Measurements from ENCODE around the gene RAB18.
"Not testable (repeated sequence)": the region's sequence is repeated elsewhere in the genome, so short reads cannot be mapped to it uniquely, and the experiment has no call there.

The RAB18 gene

DNA sequence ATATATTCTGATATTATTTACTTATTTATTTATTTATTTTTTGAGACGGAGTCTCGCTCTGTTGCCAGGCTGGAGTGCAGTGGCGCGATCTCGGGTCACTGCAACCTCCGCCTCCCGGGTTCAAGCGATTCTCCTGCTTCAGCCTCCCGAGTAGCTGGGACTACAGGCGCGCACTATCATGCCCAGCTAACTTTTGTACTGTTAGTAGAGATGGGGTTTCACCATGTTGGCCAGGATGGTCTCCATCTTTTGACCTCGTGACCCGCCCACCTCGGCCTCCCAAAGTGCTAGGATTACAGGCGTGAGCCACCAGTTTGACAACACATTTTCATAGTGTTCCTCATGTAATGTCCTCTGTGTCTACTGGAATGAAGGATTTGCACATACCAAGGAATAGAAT lies 1.4 kb downstream of the RAB18 start:
- DNase-seq = not testable (repeated sequence)

DNA sequence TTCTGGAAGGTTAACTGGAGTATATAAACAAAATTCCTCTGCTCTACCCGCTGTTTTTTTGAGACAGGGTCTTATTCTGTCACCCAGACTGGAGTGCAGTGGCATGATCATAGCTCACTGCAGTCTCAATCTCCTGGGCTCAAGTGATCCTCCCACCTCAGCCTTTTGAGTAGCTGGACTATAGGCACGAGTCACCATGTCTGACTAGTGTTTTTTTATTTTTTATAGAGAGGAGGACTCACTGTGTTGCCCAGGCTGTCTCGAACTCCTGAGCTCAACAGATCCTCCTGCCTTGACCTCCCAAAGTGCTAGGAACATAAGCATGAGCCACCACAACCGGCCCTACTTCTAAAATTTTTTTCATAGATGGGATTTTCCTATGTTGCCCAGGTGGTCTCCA lies 2.2 kb downstream of the RAB18 start:
- no peak for DNase-seq

DNA sequence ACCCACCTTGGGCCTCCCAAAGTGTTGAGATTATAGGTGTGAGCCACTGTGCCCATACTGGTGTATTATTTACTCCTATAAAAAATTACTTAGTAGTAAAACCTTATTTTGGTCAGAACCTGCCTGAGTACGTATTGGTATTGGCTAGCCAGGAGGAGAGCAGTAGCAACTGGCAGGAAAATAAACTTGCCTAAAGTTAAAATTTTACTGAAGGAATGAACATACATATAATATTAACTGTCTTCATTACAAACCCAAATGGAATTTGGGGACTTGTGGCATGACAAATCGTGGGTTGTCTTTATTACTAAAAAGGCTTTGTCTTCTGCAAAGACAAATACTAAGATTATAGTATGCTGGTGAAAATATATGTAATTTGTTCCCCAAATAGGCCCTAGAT lies 8.4 kb downstream of the RAB18 start:
- DNase-seq = no peak

DNA sequence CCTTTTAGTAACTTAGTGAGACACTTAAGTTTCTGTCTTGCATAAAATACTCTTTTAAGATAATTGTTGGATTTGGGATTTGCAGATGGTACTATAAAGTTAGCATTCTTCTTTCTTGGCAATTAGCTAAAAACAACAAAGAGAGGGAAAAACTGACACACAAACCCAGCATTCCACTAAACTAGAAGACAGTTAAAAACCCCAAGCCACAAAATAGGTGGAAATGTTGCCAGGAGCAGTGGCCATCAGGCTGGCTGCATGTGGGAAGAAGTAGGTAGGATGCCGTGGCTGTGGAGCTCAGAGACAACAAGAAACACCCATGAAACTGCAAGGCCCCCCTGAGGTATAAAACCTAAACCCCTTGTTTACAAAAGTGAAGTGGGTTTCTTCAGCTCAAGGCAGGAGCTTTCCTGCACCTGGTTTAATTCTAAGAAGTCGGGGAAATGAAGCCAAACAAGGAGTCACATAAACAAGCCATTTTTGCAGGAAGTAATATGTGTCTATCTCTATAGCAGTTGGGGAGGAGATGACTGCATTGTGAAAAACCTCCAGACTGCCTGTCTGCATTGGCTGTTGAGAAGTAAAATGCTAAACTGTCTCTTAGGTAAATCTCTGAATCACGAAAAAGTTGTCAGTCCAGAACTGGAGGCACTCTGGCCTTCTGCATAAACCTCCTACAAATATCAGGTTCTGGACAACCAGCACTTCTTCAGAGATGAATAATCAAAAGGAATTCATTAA lies 9.5 kb downstream of the RAB18 start:
- DNase-seq = no peak

DNA sequence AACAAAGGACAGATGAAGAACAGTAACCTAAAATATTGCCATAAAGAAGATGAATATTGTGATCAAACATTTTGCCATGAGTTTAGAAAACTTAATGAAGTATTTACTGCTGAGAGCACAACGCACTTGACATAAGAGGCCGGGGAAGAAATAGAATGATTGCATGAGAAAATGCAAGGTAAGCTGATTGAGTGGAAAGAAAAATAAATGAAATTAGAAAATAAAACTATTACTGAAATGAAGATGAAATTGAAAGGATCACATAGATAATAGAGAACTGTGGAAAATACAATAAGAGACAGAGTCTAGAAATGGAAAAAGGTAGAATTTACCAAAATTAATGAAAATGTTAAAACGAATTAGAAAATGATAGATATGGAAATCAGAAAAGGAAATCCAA lies 10.1 kb downstream of the RAB18 start:
- DNase-seq = no peak

DNA sequence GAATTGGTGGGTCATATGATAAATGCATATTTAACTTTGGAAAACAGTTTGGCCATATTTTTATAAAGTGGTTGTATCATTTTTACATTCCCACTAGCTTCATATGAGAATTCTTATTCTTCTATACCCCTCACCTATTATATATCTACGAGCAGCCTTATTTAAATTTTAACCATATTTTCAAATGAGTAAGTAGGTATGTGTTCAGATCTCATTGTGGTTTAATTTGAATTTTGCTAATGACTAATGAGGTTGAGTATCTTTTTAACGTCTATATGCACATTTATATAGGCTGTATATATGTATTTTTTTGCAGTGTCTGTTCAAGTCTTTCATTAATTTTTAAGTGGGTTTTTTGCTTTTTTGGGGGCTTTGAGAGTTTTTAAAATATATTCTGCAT lies 14.2 kb downstream of the RAB18 start:
- DNase-seq = no peak

DNA sequence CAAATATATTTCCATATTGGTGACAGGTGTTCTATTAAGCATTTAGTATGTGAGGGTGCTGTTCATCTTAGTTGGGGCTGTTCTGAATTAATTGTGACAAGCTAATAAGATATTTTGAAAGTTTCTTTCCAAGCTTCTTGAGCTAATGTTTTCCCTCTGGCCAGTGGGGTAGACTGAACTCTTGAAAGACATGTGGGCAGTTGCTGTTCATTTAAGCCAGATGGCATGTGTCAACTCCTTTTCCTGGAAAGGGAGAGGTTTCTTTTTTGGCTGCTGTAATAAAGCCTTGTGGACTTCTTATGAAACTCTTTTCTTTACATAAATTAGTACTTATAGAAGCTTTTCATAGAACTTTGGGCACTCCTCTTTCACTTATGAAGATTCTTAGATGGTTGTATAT lies 21.7 kb downstream of the RAB18 start:
- peak; percentile 59 for DNase-seq

DNA sequence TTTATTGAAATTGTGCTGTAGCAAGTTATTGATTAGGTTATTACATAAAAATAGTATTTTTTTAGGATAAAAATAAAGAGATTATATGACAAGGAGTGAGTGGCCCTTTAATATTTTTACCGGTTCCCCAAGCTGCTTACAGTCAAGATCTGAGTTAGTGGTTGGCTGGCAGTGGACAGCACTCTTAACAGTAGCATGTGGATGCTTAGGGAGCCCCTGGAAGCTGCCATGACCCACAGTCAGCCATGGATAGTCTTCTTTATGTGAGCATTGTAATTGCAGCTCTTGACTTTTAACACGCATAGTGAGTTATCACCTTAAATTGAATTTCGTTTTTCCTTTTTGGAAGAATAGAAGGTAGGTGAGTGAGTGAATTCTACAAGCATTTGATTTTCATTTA lies 22.1 kb downstream of the RAB18 start:
- DNase-seq = no peak

DNA sequence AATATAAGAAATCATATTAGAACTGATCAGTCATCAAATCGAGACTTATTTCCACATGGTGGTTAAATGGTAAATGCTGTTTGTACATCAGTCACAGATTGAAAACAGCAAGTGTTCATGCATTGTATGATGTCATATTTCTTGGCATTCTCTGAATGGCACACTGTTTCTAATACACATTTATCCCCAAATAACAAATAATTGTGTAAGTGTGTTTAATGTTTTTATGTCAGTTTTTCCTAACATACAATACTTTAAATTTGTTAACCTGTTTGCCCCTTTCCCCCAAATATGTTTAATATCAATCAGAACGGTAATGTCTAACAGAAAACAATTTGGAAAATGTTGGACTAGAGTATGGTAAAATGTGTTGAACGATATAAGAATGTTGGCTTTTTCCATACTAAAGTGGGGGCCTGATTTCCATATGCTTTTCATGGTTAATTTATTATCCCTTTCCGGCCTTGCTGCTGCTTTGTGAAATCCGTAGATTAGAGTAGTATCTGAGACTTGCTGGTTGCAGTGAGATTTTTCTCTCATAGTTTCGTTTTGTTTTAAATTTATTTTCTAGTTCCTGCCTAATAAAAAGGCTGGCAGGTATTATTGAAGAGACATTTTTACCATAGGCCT lies 23.7 kb downstream of the RAB18 start:
- DNase-seq = no peak

DNA sequence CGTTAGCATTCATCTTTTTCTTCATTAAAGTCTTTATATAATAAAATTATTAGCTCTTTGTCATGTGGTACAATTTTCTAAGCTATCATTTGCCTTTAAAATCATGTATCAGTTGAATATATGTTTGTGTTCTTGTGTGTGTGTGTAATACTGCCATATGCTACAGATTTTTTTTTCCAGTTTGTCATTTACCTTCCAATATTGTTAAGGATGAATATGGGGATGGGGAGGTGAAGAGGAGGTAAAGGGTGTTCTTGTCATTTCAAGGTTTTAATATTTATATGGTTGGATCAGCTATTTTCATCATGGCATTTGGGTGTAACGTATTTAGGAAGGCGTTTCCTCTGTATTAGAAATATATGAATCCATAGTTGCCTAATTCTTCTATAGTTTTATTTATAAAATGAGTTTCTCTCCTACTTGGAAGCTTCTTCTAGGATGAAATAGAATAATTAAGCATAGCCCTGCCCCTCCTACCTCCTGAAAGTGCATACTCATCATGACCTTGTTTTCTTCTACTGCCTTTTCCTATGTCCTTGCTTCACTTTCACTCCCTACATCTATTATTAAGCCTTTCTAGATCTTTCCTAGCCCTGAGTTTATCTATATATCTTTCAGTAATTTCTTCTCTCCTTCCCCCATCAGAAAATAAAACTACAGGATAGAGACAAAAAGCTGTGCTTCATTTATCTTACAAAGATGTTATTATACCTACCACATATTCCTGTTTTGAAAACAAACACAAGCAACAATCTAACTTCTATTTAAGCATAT lies 25.1 kb downstream of the RAB18 start:
- DNase-seq = peak; percentile 59

DNA sequence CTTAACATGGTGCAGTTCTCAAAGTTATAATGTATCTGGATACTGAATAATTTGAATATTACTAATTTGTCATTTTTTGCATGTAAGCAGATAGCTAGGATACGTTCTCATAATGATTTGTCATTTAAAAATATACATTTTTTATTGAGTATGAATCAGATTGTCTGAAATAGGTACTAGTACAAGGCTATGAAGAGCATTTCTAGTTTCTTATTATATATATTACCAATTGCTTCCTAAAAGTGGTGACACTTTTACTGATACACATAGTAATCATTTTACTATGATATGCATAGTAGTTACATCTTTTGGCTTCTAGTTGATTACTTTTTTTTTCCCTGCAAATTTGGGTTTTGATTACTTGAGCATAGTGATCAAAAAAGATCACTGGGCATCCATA lies 26.4 kb downstream of the RAB18 start:
- DNase-seq = no peak

DNA sequence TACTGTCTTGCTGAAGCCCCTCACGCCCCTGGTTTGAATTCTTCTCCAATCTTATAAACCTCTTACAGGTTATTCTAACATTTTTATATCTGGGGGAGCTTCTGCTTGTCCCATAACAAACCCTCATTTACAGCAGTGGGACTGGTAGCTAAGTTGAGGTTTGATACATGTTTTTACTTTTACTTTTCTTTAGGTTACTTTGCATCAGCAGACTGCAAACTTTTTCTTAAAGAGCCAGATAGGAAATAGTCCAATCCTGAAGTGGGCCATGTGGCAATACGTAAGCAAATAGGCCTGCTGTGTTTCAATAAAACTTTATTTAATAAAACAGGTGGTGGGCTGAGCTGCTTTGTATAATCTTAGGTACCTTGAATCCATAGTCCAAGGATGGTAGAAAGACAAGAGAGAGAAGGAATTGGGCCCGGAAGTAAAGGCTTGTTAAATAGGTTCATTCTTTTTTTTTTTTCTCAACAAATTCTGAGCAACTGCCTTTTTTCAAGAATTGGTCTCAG lies 27.3 kb downstream of the RAB18 start:
- no peak for DNase-seq

DNA sequence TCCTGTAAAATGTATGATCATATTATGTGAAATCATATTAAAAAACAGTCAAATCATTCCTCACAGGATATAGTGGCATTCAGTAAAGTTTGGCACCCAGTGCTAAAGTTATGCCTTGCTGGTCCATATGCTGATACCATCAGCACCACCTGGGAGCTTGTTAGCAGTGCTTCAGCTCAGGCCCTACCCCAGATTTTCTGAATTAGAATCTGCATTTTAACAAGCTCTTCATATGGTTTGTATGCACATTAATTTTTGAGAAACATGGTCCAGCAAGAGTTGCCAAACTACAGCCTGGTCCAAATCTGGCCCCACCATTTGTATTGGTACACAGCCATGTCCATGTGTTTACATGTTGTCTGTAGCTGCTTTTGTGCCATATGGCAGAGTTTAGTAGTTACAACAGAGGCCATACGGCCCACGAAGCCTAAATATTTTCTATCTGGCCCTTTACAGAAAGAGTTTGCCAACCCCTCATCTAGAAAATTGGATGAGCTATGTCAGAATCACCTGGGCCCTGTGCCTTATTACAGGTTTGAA lies 30.1 kb downstream of the RAB18 start:
- no peak for DNase-seq

DNA sequence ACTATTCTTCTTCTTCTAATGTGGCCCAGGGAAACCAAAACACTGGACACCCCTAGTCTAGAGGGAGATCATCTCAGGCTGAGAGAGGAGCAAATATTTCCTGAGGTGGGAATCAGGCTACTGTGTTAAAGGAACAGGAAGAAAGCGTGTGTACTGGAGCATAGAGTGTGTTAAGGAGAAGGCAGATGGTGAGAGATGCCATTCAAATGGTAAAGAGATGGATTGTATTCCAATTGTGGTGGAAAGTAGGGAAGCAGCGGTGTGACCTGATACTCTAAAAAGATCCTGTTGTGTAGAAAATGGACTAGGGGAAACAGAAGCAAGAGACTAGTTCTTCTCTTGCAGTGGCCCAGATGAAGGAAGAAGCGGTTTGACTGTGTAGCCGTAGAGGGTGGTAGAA lies 31.2 kb downstream of the RAB18 start:
- no peak for DNase-seq

DNA sequence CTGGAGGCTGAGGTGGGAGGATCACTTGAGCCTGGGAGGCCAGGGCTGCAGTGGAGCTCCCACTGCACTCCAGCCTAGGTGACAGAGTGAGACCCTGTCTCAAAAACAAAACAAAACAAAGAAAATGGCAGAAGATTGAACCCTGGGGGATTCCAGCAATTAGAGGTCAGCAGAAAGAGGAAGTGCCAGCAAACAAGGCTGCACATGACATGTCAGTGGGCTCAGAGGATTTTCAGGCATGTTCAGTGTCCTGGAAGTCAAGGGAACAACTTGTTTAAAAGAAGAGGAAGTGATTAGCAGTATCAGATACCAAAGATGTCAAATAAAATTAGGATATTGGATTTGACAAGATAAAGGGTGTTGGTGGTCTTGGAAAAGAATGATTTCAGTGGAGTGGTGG lies 32.3 kb downstream of the RAB18 start:
- DNase-seq = peak; percentile 59

DNA sequence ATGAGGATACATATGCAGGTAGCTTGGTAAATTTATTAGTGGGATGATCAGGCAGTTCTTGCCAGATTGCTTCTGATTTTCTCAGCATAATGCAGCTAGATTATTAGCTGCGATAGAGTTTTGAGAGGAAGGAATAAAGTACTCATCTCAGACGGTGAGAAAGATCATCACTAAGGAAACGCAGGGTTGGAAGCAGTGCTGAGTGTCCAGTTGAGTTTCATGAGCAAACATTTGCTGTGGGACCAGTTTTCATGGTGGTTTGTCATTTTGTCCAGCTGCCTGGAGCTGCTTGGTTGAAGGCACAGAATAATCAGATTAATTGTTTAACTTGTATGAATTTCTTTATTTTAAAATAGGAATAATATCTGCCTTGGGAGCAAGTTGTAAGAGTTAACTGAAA lies 33.1 kb downstream of the RAB18 start:
- no peak for DNase-seq

DNA sequence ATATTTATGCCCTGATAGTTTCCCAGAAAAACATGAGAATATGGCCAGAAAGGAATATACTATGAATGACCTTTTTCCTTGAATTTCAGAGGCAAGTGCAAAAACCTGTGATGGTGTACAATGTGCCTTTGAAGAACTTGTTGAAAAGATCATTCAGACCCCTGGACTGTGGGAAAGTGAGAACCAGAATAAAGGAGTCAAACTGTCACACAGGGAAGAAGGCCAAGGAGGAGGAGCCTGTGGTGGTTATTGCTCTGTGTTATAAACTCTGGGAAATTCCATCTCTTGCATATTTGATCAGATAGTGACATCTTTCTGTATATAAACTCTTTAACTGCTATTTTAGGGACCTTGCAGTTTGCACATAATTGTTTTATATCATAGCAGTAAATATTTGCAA lies 33.7 kb downstream of the RAB18 start:
- no peak for DNase-seq

DNA sequence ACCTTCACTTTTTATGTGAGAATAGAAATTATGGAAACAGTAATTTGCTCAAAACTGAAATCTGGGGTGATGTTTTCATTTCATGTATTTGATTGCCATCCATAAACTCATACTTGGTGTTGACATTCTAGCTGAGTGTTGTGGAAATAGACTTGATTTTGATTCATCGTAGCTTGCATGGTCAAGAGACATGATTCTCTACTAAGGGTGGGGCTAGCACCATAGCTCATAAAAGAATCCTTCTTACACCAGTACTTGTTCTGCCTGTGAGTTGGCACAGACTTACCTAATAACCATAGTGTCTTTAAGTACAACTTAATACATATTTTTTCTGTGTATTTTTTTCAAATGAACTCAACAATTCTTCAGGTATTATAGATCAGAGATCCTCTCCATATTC lies 36.6 kb downstream of the RAB18 start:
- DNase-seq = no peak

DNA sequence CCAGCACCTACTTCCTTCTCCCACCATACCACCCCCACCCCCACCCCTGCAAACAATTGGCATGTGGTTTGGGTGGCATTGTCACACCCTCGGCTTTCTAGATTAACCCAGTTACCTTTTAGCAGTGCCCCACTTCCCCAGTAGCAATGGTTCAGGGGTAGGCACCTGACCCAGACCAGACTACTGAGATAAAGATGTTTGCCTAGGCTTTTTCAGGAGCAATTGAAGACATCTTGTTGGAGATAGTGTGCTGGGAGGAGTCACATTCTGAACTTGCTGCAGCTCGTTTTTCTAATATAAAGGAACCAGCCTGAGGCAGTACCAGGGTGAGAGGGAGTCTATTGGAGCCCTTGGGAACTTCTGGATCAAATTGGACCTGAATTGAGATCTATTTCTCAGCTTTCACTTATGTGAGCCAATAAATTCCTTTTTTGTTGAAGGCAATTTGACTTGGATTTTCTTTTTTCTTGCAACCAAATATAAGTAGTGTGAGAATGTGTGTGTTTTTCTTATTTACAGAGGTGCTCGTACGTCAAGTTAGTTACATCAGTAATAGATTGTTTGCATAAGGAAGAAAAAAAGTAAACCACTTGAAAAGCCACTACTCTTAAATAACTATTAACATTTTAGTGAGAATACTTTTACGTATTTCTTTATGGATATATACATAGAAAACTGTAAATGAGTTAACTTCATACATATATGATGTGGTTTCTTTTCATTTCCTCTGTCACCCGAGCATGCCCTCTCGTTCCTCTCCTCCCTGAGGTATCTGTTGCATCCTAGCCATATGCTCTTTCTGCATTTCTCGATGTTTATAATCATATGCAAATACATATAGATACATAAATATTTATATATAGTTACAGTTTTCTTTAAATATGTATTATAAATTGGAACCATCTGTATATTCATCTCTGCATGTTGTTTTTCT lies 38.0 kb downstream of the RAB18 start:
- DNase-seq = peak; percentile 59

DNA sequence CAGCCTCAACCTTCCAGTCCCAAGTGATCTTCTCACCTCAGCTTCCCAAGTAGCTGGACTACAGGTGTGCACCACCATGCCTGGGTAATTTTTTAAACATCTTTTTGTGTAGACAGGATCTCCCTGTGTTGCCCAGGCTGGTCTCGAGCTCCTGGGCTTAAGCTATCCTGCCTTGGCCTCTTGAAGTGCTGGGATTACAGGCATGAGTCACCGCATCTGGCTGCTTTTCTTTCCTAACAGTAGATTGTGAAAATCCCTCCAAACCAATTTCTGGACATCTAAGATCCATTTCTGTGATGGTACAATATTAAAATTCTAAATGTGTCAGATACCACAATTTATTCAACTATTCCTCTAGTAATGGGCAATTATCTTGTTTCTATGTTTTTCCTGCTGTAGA lies 38.7 kb downstream of the RAB18 start:
- no peak for DNase-seq

DNA sequence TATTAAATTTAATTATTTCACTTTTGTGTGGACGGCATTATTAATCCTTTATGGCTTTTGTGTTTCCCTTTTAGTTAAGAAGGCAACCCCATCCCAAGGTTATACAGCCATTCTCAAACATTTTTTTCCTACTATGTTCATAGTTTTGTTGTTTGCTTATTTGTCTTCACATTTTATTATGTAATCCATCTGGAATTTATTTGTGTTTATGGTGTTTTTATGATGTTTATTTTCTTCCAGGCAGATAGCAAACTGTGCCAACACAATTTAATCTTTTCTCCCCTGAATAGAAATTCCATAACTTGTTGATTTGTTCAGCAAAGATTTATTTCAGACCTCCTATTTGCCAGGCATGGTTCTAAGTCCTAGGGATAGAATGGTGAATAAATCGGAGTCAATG lies 42.9 kb downstream of the RAB18 start:
- no peak for DNase-seq

DNA sequence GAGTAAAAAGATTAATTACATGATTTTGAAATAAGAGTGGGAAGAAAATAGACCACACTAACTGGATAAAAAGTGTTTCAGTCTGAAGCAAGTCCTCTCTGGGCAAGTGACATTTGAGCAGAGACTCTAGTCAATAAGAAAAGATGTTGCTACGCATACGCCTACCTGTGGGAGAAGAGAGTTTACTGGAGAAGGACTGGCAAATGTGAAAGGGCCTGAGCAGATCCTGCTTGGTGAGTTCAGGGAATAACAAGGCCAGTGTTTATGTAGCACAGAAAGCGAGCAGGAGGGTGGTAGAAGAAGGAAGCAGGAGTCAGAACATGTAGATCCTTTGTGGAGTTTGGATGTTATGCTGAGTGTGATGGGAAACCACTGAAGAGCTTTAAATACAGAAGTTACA lies 43.4 kb downstream of the RAB18 start:
- DNase-seq = no peak

DNA sequence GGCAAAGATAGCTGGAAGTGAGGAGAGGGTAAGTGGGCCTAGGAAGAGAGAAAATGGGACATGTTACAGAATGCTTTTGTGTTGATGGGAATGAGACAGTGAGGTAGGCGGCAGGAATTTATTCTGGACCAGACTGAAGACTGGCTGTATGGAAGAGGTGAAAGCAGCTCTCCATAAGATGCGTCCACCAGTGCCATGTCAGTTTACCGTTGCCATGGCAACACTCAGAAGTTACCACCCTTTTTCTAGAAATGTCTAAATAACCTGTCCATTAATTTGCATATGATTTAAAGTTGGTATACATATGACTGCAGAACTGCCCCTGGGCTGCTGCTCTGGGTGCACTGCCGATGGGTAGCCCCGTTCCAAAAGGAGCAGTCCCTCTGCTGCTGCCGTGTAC lies 46.7 kb downstream of the RAB18 start:
- DNase-seq = no peak
